ENCODE results near the gene KLHDC7A.

DNA sequence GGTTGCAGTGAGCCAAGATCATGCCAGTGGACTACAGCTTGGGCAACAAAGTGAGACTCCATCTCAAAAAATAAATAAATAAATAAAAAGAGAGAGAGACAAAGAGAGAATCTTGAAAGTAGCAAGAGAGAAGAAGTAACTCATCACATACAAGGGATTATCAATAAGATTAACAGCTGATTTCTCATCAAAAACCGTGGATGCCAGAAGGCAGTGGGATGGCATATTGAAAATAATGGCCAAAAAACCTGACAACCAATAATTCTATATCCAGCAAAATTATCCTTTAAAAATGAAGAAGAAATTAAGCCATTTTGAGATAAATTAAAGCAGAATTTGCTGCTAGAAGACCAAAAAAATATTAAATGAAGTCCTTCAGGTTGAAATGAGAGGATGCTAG is 35.7 kb downstream of the KLHDC7A start:
- TF ChIP-seq, protein P1, sequence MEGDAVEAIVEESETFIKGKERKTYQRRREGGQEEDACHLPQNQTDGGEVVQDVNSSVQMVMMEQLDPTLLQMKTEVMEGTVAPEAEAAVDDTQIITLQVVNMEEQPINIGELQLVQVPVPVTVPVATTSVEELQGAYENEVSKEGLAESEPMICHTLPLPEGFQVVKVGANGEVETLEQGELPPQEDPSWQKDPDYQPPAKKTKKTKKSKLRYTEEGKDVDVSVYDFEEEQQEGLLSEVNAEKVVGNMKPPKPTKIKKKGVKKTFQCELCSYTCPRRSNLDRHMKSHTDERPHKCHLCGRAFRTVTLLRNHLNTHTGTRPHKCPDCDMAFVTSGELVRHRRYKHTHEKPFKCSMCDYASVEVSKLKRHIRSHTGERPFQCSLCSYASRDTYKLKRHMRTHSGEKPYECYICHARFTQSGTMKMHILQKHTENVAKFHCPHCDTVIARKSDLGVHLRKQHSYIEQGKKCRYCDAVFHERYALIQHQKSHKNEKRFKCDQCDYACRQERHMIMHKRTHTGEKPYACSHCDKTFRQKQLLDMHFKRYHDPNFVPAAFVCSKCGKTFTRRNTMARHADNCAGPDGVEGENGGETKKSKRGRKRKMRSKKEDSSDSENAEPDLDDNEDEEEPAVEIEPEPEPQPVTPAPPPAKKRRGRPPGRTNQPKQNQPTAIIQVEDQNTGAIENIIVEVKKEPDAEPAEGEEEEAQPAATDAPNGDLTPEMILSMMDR (conservative IDR thresholded peaks at IDR 0.05; ENCODE audit: low read depth, low read length), result no peak
- TF ChIP-seq CEBPB (IDR thresholded peaks at IDR 0.05; ENCODE audit: low read depth, low read length) (no peak), POLR2A (IDR thresholded peaks at IDR 0.05; ENCODE audit: low read depth, low read length) (no peak), SMC3 (IDR thresholded peaks at IDR 0.05; ENCODE audit: low read depth, low read length) (no peak), RFX5 (IDR thresholded peaks at IDR 0.05; ENCODE audit: low read depth, low read length) (no peak), RAD21 (IDR thresholded peaks at IDR 0.05; ENCODE audit: low read length) (no peak), FOS (IDR thresholded peaks at IDR 0.05; ENCODE audit: low read depth, low read length) (no peak), MXI1 (IDR thresholded peaks at IDR 0.05; ENCODE audit: borderline replicate concordance, low read depth, low read length) (no peak)
- TF ChIP-seq, protein P2, sequence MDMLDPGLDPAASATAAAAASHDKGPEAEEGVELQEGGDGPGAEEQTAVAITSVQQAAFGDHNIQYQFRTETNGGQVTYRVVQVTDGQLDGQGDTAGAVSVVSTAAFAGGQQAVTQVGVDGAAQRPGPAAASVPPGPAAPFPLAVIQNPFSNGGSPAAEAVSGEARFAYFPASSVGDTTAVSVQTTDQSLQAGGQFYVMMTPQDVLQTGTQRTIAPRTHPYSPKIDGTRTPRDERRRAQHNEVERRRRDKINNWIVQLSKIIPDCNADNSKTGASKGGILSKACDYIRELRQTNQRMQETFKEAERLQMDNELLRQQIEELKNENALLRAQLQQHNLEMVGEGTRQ (IDR thresholded peaks at IDR 0.05; ENCODE audit: low read depth, low read length), result no peak

Data from IMR-90 (cell line).